Skin of body (tissue), 2 donors: ENCODE data around the gene MAN2A2. TPM values are rescaled to one million over a fixed set of nuclear protein-coding genes. Genes with fewer than 3 reads are reported as not detected.
"Not testable (repeated sequence)": the region's sequence is repeated elsewhere in the genome, so short reads cannot be mapped to it uniquely, and the experiment has no call there.

Experiments
- DNase-seq: peaks from one replicate; lab custom pipeline; 2025; lab: John Stamatoyannopoulos, UW
- total RNA-seq: library from RNA; depleted of rRNA; stranded (reverse); fragments of >200 nt; gene quantifications from one replicate; pipeline ENCODE4 v1.2.3, GENCODE V29; 2014

Gene MAN2A2
- total RNA-seq, 1 donor from 2014 or later, result 22.5 TPM

GRCh38 chr15:90903733-90904536 lies 833 bp downstream of the MAN2A2 start:
- no peak for DNase-seq

DNA sequence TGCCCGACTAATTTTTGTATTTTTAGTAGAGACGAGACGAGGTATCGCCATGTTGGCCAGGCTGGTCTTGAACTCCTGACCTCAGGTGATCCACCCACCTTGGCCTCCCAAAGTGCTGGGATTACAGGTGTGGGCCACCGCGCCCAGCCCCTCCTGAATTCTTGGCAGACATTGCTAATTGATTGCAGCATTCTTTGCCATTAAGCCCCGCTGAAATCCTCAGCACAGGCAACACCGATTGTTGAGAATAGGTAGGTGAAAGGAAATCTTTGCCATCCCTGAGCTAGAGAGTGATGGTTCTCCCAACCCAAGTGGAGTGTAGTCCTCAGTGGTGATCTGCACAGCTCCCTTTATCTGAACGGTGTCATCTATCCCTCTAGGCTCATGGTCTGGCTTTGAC lies 1.6 kb downstream of the MAN2A2 start:
- no peak for DNase-seq

- DNase-seq, result no peak
These were observed 2.4 kb downstream of the MAN2A2 start for GRCh38 chr15:90905306-90906180.

DNA sequence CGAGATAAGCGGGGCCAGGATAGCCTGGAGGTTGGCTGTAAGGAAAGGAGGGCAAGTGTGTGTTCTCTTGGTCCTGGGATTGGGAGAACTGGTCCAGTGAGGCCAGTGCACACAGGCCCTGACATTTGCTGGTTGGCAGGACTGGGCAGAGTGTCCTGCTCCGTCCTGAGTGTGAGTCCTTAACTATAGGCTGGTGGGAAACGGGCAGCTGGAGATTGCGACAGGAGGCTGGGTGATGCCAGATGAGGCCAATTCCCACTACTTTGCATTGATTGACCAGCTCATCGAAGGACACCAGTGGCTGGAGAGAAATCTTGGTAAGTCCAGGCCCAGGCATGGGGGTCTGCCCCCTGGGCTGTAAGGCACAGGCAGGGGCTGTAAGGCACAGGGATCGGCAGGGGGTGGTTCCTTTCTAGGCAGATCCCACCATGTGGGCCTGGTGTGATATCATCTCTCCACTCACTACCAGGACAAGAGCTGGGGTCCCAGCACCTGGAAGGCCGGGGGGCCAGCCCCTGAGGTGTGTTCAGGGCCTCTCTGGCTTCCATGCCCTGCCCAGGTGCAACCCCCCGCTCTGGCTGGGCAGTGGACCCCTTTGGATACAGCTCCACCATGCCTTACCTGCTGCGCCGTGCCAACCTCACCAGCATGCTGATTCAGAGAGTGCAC lies 3.2 kb downstream of the MAN2A2 start:
- no peak for DNase-seq

GRCh38 chr15:90907051-90907660 lies 4.1 kb downstream of the MAN2A2 start:
- no peak for DNase-seq

- no peak for DNase-seq
These were observed 4.9 kb downstream of the MAN2A2 start for GRCh38 chr15:90907838-90908507.

- DNase-seq, result not testable (repeated sequence)
These were observed 6.3 kb downstream of the MAN2A2 start for GRCh38 chr15:90909449-90909848.

DNA sequence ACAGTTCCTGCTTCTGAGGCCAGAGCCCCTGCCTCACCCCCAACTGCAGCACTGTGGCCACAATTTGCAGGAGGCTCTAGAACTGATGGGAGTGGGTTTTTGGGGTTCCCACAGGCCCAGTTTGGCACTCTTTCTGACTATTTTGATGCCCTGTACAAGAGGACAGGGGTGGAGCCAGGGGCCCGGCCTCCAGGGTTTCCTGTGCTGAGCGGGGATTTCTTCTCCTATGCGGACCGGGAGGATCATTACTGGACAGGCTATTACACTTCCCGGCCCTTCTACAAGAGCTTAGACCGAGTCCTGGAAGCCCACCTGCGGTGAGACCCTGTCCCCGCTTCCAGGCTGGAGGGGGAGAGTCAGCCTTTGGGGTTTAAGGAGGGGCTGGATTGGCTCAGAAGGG lies 6.9 kb downstream of the MAN2A2 start:
- no peak for DNase-seq

- no peak for DNase-seq
These were observed 7.6 kb downstream of the MAN2A2 start for GRCh38 chr15:90910441-90911301.

- DNase-seq, result no peak
These were observed 8.2 kb downstream of the MAN2A2 start for GRCh38 chr15:90911302-90911623.

DNA sequence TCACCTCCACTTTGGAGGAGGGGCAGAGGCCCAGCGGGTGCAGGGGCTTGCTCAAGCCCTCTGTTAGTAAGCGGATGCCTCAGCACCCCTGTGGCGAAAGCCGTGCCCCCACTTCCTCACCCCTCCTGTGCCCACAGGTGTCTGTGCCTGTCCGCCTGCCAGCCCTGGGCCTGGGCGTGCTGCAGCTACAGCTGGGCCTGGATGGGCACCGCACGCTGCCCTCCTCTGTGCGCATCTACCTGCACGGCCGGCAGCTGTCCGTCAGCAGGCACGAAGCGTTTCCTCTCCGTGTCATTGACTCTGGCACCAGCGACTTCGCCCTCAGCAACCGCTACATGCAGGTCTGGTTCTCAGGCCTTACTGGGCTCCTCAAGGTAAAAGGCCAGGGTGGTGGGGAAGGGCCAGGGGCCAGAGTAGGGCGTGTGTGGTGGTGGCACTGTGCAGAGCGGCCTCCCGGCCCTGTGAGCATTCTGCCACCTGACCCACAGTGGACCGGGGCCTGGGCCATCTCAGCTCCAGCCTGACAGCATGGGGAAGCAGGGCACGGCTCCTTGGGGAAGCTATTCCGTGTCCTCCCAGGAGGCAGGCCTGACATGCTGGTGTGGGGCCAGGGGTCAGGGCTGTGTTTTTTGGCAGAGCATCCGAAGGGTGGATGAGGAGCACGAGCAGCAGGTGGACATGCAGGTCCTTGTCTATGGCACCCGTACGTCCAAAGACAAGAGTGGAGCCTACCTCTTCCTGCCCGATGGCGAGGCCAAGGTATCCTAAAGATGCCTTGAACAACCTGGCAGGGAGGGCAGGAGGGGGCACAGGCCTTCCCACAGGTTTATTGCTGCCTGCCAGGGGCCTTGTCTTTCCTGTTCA lies 9.0 kb downstream of the MAN2A2 start:
- DNase-seq, result no peak

DNA sequence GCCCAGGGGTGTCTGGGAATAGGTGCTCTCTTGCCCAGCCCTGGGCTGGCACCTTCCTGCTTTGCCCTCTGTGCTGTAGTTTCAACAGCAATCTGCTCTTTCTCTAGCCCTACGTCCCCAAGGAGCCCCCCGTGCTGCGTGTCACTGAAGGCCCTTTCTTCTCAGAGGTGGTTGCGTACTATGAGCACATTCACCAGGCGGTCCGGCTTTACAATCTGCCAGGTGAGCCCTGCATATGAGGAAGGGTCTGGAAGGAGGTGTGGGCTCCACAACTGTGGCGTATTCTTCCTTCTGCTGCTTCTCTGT lies 9.6 kb downstream of the MAN2A2 start:
- no peak for DNase-seq

GRCh38 chr15:90913398-90913944 lies 10.4 kb downstream of the MAN2A2 start:
- DNase-seq, result no peak

DNA sequence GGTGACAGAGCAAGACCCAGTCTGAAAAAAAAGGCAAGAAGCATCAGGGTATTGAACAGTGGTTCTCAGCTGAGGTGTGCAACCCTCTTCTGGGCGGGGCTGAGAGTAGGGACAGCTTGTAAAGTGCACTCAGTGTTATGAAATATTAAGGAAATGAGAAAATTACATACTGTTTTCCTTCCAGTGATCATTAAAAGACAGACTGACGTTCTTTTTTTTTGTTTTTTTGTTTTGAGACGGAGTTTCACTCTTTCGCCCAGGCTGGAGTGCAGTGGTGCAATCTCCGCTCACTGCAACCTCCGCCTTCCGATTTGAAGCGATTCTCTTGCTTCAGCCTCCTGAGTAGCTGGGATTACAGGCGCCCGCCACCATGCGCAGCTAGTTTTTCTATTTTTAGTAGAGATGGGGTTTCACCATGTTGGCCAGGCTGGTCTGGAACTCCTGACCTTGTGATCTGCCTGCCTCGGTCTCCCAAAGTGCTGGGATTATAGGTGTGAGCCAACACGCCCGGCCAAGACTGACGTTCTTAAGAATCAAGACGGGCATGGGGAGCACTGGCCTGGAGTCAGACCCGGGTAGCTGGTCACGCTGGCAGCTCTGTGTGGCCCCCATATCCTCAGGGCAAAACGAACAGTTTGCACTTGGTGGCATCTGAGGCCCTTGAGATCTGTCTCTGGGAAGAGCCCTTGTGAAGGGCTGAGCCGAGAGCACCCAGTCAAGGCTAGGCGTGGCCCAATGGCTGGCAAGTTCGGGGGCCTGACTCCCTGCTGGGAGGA lies 11.4 kb downstream of the MAN2A2 start:
- no peak for DNase-seq

DNA sequence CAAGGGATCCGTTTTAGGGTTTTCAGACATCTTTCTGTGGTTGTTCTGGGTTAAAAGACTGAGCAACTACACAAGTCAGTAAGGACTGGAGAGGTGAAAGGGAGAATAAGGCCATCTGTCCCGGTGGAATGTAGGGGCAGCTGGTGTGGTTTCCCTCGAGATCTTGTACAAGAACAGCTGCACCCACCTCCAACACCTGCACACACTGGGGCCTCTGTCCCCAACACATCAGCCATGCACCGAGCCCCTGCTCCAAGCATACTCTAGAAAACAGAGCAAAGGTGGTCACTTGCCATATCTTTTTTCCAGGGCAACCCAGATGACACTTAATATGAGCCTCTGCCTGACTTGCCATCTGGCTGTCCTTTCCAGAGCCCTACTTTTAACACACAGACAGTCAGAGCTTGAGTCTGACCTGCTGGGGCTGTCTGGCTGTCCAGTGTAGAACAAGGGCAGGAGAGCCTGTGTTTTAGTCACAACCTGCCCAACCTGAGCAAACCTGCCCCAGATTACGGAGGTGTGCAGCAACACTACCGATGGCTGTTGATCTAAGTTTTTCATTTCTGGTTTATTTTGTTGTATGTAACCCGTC lies 12.2 kb downstream of the MAN2A2 start:
- no peak for DNase-seq

DNA sequence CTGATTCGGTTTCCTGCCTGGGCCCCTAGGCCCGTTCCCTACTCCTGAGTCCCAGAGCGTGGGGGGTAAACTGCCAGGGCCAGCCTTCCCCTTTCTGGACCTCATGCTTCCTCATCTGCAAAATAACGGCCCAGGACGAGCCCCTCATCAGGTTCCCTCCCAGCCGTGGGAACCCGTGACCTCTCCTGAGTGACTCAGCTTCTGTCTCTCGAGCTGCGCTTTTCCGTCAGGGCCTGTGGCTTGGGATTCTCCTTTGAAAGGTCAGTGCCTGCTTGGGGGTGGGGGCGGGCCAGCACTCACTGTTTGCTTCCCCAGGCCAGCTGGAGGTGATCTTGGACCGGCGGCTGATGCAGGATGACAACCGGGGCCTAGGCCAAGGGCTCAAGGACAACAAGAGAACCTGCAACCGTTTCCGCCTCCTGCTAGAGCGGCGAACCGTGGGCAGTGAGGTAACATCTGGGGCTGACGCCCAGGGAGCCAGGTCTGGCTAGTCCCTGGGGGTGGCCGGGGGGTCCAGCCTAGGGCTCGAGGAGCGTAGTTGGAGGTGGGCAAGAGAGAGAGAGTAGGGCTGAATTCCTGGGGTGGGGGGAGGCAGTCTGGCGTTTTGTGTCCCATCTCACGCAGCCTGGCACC lies 12.8 kb downstream of the MAN2A2 start:
- DNase-seq, result no peak

- DNase-seq, result no peak
These were observed 13.4 kb downstream of the MAN2A2 start for GRCh38 chr15:90916461-90916860.
